Mucosa of descending colon (tissue), 3 donors: ENCODE results near the gene INPP4A. TPM values are rescaled to one million over a fixed set of nuclear protein-coding genes. Genes with fewer than 3 reads are reported as not detected.

Source experiments
- ATAC-seq: fragments of 200-7000 bp; cut with Tn5 transposase; one replicate; pipeline ENCODE4 v1.9.1; 2020; ENCODE audit warnings: mild to moderate bottlenecking, moderate library complexity
- DNase-seq, 3 donors: peaks; one replicate each; pipeline ENCODE4 v3.0.0-alpha.2; 2020
- H3K36me3 ChIP-seq: fragments of 200-600 bp; one replicate; pipeline ENCODE4 v1.8.0; 2021; ENCODE audit warnings: low read depth, mild to moderate bottlenecking
- H3K4me1 ChIP-seq: fragments of 200-600 bp; one replicate; pipeline ENCODE4 v1.8.0; 2021; ENCODE audit warnings: low read depth, mild to moderate bottlenecking
- H3K4me3 ChIP-seq: fragments of 200-600 bp; one replicate; pipeline ENCODE4 v1.8.0; 2021; ENCODE audit warnings: mild to moderate bottlenecking
- H3K9me3 ChIP-seq: fragments of 200-600 bp; one replicate; pipeline ENCODE4 v1.8.0; 2021; ENCODE audit warnings: mild to moderate bottlenecking
- intact Hi-C, 2 donors: fragments of 100-400 bp; cut with DNase I in 1 of 2; cut with micrococcal nuclease in 1 of 2; formaldehyde crosslinking; loops; one replicate each; pipeline versions ENCODE4 v1.11.0 to v1.11.1; 2022; cut with DNase I, micrococcal nuclease
- total RNA-seq, 3 donors: library from RNA; stranded (reverse); fragmentation: NEBNext Ultra II Directional in 2 of 3; extraction: Animal tissue kit (Norgen Biotek cat#: 25700) in 2 of 3; gene quantifications; one replicate each; pipeline versions ENCODE4 v1.2.1 to v1.2.4, GENCODE V29; 2021 to 2023
- TF ChIP-seq, protein P1 (sequence below): fragments of 200-600 bp; IDR thresholded peaks from one replicate; pipeline ENCODE4 v1.8.0; 2022; ENCODE audit warnings: antibody characterized with exemption, mild to moderate bottlenecking
- donor health status: DM: no; HTN: no; CAD: no; lungs with moderate emphysema.
- donor health status: DM: no; HTN: no; CAD: no.
- donor health status: DM: no; HTN: yes; CAD: no.

Gene INPP4A
- total RNA-seq, 3 donors from 2014 or later, result 18.2 to 39.8 (median 19.1) TPM

GRCh38 chr2:98477036-98477435, 32.4 kb downstream of the INPP4A start:
- H3K9me3 ChIP-seq, result no peaks in the 10 kb centered on the region
- intact Hi-C loops, result no loop called here
- no peak for ATAC-seq
- no peak overlapping the region for H3K4me3 ChIP-seq
- no peaks in the 10 kb centered on the region for H3K36me3 ChIP-seq
- DNase-seq, result peak in 1 of 3 donors; percentile 23
- TF ChIP-seq, protein P1, sequence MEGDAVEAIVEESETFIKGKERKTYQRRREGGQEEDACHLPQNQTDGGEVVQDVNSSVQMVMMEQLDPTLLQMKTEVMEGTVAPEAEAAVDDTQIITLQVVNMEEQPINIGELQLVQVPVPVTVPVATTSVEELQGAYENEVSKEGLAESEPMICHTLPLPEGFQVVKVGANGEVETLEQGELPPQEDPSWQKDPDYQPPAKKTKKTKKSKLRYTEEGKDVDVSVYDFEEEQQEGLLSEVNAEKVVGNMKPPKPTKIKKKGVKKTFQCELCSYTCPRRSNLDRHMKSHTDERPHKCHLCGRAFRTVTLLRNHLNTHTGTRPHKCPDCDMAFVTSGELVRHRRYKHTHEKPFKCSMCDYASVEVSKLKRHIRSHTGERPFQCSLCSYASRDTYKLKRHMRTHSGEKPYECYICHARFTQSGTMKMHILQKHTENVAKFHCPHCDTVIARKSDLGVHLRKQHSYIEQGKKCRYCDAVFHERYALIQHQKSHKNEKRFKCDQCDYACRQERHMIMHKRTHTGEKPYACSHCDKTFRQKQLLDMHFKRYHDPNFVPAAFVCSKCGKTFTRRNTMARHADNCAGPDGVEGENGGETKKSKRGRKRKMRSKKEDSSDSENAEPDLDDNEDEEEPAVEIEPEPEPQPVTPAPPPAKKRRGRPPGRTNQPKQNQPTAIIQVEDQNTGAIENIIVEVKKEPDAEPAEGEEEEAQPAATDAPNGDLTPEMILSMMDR, result no peak
- H3K4me1 ChIP-seq, result peaks cover 62% of the 10 kb centered on the region

DNA sequence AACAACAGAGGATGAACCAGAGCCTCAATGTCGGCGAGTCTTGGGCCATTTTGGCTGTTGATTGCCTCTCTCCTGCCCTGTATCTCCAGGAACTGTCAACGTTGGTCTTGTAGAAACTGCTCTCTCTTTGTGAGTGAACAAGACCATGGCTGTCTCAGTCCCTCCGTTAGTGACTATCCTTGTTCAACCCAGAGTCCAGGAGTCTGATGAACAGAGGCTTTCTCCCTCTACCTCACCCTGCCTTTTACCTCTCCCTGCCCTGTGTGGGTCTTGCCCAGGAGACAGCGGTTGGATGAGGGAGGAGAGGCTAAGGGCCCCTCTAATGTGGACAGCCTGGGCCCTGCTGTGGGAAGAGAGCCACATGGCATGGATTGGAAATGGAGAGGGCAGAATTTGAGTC, 32.8 kb downstream of the INPP4A start:
- TF ChIP-seq, protein P1, result no peak
- intact Hi-C loops, result no loop called here
- Histone ChIP-seq H3K4me3 (no peak overlapping the region), H3K4me1 (peaks cover 57% of the 10 kb centered on the region), H3K36me3 (no peaks in the 10 kb centered on the region), H3K9me3 (no peaks in the 10 kb centered on the region)
- DNase-seq, result peak in 1 of 3 donors; percentile 18
- ATAC-seq, result no peak

DNA sequence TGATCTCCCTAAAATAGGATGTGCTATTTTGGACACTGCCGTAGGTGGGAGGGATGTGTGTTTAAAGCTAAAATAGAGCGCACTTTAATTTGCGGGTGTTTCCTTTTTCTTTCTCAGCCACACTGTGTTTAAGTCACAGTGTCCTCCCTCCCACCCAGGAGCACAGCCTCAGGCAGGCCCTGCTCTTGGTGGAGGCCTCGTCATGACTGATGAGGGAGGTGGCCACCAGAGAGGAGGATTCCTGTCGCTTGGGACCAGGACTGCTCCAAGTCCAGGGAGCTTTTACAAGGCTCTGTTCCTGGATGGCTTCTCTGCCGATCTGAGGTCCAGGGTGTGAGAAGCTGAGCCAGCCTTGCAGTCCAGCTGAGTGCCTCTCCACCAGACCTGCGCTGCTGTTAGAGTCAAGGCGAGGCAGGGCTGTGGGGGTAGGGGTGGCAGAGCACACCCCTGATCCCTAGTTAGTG, 33.5 kb downstream of the INPP4A start:
- intact Hi-C loops, result no loop called here
- ATAC-seq, result no peak
- Histone ChIP-seq H3K4me1 (peaks cover 57% of the 10 kb centered on the region), H3K4me3 (no peak overlapping the region), H3K36me3 (no peaks in the 10 kb centered on the region), H3K9me3 (no peaks in the 10 kb centered on the region)
- TF ChIP-seq, protein P1, result no peak
- peak in 1 of 3 donors; percentile 21 for DNase-seq

DNA sequence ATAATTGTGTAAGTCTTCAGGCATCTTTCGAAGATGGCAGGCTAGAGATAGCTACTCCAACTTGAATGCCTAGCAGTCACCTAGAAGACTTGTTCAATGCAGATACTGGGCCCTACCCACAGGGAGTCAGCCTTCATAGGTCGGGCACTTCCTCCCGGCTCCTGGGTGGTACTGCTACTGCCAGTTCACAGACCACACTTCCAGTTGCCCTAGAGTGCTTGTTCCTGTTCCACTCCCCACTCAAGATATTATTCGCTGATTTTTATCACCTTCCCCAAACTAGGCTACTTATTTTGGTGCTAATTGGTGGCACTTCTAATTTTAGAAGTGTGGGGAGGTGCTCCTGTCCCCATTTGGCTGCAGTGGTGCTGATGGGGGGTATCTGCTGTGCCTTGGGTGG, 34.2 kb downstream of the INPP4A start:
- Histone ChIP-seq H3K9me3 (no peaks in the 10 kb centered on the region), H3K4me3 (no peak overlapping the region), H3K4me1 (peaks cover 58% of the 10 kb centered on the region), H3K36me3 (no peaks in the 10 kb centered on the region)
- intact Hi-C loops, result no loop called here
- ATAC-seq (no peak), DNase-seq (peak in 1 of 3 donors; percentile 11)
- TF ChIP-seq, protein P1, result no peak

DNA sequence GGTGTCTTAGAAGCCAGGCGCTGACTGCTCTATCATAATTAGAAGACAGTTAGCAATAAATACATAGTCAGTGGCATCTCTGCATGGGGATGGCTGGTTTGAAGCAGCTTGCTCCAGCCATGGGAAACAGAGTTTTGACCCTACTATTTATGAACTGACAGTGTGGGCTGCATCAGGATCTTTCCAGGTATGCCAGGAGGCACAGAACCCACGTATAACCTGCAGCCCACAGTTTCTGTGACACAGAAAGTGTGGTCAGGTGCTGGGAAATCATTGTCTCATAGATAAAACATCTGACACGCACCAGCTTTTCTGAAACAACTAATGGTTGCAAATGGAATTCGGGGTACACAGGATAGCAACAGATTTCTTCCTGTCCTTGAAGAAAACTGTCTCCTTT, 34.7 kb downstream of the INPP4A start:
- TF ChIP-seq, protein P1, result no peak
- ATAC-seq (no peak), DNase-seq (no peak)
- intact Hi-C loops, result no loop called here
- Histone ChIP-seq H3K4me1 (peaks cover 58% of the 10 kb centered on the region), H3K36me3 (no peaks in the 10 kb centered on the region), H3K4me3 (no peak overlapping the region), H3K9me3 (no peaks in the 10 kb centered on the region)
